GM19239 (cell line): ENCODE data around the gene CELSR1.

Experiments
- DNase-seq: peaks from one replicate; pipeline ENCODE4 v3.0.0; 2011; ENCODE audit warnings: low spot score; ENCODE audit not compliant: insufficient read length
- FAIRE-seq: peaks from 2 replicates; lab custom pipeline; 2011; peaks lifted over from hg19 to GRCh38; lab: Jason Lieb, UNC

The CELSR1 gene

DNA sequence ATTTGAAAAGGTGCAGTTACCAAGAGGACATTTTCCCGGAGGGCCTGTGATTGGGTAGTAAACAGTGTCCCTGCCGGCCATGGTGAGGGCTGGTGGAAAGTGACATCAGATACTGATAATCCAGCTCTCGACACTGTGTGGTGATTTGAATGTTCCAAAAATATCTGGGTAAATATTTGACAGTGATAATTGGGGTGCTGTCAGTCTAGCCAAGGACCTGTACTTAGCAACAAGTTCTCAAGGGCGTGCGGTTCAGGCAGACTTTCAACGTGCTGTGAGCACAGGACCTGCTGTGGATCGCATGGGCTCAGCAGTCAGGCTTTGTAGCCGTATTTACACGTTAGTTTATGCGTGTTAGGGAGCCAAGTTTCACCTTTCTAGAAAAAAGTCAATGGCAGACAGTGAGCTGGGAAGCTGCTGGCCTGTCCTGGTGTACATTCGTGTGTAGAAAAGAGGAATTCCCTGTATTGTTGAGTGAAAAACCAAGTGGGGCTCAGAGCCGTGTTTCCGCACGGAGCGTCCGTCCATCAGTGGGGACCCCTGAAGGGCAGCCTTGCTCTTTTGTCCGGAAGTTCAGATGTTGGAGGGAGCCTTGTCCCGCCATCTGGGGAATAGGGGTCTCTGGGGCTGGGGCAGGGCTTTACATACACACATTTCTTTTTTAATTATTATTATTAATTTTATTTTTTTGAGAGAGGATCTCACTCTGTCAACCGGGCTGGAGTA, 190.6 kb downstream of the CELSR1 start:
- FAIRE-seq, result no peak

DNA sequence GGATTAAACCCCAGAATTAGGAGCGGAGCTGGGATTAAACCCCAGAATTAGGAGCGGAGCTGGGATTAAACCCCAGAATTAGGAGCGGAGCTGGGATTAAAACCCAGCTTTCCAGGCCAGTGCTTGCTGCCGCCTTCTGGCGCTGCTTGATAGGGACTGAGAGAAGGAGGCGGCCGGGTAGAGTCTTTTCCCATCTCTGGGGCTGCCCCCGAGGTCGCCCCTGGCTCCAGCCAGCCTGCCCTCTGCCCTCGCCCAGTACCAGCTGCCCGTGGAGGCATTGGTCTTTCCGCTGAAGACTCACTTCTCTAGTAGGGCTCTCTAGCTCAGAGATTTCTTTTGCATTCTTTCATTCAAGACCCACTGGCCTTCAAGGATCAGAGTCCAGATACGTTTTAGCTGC, 196.7 kb downstream of the CELSR1 start:
- DNase-seq, result no peak
- no peak for FAIRE-seq

More for the DNA sequence above, 190.6 kb downstream of the CELSR1 start:
- DNase-seq, result no peak

DNA sequence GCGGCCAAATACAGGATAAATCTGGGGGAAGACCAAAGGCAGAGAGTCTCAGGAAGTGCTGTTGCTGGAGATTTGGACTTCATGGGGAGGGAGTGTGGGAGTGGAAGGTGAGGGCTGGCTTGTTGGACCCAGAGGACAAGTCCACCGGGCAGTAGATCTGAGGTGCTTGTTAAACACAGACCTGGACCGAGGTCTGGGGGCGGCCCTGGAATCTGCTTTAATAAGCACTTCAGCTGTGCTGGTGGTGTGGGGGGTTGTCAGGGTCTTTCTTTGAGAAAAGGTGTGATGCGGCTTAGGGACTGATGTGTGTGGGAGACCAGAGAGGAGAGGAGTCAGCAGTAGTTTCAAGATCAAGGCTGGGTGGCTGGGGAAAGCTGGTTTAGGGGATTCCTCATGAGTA, 197.5 kb downstream of the CELSR1 start:
- FAIRE-seq, result no peak
- DNase-seq, result no peak

DNA sequence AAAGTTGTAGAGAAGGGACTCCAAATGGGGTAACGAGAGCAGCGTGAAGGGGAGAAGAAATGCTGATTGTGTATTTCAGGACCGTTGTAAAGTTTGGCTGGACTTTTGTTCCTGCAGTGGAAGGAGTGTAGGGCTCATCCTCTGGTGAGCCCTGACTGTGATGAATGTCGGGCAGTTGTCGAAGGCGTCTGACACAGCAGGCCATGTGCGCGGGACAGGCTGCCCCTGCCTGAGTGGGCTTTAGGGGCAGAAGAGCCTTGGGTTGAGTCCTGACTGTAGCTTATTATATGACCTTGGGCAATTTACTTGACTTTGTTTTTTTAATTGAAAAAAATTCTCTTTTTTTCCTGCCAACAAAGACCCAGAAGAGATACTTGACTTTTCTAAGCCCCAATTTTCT, 198.8 kb downstream of the CELSR1 start:
- FAIRE-seq, result no peak
- no peak for DNase-seq

DNA sequence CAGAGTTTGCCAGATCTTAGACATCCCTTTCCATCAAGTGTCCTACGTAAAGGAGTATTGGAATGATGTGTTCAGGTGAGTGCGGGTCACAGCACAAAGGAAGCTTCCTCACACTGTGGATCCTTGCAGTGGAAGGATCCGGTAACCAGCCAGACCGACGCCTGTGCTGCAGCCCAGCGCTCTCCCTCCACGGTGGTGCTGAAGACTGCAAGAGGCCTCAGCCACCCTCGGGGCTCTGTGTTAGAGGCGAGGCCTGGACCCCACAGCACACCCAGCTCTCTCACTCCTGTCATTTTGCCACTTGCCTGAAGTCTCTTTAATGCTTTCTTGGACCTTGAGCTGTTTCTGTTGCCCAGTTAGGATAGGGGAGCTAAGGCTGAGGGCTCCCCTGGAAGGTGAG, 199.6 kb downstream of the CELSR1 start:
- DNase-seq (no peak), FAIRE-seq (no peak)

DNA sequence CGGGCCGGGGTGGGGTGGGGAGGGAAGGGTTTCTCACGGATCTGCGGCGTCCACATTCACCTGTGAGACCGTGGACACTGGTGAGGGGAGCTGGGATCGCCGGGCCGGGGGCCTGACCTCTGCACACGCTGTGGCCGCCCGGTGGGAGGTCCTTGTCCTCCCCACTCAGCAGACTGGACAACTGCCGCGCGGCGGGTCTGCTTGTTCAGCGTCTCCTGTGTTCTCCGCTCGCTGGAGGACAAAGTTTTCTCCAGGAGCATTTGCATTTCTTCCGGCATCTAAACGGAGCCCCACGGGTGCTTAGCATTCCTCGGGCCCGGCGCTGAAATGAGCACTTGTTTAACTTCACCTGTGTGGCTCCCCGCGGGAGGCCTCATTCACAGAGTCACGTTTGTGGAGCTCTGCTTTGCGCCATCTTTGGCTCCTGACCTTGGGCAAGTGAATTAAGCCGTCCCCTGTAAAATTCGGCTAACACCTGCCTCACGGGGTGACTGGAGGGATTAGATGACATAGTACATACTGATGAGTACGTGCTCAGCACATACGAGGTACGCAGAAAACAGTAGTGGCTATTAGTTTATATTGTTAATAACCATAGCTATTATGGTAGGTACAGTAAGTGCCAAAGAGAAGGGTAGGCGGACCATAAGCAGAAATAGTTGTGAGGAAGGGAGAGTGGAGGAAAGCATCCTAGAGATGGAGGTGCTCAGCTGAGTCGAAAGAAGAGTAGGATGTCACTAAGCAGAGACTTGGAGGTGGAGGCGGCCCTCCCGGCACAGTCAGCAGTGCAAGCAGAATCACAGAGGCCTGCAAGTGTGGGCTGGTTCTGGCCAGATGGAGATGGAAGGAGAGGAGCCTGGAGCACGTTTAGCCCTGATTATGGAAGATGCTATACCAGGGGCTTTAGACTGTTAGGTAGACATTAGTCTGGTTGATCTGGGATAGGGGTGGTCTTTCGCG, 201.0 kb downstream of the CELSR1 start:
- FAIRE-seq (peak; percentile 61), DNase-seq (no peak)

DNA sequence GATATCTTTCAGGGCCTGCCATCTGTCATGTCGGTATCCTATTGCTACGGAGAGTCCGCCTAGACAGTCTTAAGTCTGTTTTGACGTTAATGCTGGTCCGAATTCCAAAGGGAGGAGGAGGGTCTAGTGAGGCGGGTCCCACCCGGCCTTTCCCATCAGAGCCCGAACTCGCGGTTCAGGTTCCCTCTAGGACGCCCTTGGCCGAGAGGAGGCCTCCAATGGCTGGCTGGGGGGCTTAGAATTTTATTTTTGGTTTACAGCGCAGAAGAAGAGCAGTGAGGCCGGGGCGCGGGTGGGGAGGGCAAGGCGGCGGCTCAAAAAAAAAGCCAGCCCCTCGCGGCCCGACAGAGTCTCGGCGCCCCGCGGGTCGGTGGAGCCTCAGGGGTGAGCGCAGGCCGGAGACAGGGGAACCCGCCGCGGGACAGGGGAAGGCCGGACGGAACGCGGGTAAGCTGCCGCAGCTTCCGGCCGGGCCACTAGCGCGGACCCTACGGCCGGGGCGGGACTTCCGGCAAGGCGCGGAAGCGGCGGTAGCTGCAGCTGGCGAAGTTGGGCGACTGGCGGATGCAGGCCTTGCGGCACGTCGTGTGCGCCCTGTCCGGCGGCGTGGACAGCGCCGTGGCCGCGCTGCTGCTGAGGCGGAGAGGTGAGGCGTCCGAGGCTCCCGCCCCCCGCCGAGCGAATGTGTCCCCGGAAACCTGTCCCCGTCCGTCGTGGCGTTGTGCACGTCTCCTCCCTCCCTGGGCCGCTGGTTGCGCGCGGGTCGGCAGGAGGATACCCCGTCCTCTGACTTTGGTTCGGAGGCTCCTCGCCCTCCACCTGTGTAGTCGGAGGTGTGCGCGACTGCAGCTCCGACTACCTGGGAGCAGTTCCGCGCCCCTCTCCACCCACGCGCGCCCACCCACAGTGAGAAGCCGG, 202.0 kb downstream of the CELSR1 start, which contains the start of gene TRMU:
Gene TRMU, plus strand, starts transcription at position 514 of the 918 bp plus-strand sequence. Its CDS starts 51 bp downstream, at position 565.
- FAIRE-seq (peak; percentile 64), DNase-seq (peak; percentile 99)

DNA sequence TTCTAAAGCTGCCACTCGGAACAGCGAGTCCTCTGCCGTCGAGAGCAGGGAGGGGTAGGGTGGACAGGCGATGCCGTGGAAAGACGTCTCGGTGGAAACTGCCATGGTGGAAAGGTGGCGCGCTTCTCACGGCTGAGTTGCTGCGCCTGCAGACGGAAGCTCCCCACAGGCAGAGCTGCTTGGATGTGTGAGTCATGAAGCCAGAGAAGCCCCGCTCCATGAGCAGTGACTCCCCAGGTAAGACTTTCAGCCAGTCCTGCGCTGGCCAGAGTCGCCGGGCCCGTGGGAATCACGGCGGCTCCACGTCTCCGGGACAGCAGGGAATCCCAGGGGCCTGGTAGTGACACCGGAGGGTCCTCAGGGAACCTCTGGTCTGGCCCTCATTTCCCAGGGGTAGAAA, 205.9 kb downstream of the CELSR1 start:
- DNase-seq (no peak), FAIRE-seq (no peak)

DNA sequence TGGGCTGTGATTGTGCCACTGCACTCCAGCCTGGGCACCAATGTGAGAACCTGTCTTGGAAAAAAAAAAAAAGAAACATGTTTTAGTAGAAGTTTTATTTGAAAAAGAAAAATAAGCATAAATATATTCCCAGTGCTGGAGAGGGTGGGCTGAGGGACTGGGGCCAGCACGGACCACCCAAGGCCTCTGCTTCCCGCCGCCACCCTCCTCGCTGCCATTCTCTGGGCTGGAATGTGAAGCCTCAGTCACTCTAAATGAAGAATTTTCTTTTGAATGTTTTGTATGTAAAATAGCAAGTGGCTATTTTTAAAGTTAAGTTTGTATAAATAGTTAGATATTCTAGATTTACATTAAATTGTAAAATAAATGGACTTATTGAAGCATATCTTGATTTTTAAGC, 207.0 kb downstream of the CELSR1 start:
- FAIRE-seq (no peak), DNase-seq (no peak)

DNA sequence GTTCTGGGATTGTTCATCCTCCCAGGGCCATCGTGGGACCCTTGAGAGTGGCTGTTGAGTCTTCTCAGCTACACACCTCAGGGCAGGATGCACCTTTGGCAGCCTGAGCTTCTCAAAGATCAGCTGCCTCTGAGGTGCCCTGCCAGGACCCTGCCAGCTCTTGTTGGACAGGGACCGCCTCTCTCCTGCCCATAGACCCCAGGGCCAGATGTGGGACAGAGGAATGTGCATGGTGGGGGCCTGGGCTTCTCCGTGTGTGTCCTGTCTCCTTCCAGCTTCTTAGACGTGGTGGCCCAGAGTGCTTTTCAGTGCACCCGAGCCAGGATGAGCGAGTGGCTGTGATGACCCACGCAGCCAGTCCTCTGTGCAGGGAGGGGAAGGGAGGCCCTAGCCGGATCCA, 207.8 kb downstream of the CELSR1 start:
- FAIRE-seq (no peak), DNase-seq (no peak)

DNA sequence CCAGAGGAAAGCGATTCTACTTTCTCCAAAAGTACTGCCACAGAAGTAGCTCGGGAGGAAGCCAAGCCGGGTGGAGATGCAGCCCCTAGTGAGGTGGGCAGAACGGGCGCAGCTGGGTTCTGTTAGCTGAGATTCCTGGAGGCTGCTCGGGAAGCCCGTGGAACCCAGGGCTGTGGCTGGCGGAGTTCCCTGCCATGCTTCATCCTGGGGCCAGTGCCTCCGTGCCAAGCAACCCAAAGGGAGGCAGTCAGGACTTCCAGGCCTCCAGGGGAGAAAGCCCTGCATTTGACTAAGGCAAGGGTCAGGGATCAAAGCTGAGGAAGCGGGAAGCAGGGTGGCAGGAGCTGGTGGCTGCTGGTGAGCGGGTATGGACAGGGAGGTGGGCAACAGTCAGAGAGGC, 208.6 kb downstream of the CELSR1 start:
- DNase-seq (no peak), FAIRE-seq (no peak)

DNA sequence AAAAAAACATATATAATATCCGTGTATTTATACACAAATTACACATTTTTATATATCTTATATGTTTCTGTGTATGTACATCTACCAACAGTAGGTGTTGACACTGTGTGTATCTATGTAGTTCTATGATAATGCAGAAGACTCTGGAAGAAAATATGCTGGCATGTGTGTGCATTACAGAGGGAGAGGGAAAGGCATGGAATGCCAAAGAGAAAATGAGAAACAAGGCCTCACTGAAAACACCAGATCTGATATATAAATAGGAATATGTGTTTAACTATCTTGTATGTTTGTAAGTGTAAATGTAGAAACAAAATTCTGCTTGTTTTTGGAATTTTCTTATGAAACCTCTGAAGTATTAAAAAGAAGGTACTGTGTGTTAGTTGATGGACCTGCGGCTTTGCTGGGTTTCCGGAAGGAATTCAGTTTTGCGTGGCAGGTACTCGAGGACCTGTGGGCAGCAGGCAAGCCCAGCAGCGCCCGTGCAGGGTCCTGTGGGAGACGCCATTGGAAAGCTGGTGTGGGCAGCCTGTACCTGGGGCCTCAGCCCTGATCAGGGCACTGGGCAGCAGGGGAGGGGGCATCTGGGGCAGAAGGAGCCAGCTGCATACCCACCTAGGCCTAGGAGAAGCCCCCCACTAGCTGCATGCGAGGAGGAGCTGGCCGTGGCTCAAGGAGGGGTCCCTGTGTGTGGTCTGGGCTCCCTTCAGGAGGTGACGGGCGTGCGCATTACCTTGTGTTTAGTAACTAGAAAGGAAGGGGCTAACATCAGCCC, 209.5 kb downstream of the CELSR1 start:
- FAIRE-seq, result no peak

DNA sequence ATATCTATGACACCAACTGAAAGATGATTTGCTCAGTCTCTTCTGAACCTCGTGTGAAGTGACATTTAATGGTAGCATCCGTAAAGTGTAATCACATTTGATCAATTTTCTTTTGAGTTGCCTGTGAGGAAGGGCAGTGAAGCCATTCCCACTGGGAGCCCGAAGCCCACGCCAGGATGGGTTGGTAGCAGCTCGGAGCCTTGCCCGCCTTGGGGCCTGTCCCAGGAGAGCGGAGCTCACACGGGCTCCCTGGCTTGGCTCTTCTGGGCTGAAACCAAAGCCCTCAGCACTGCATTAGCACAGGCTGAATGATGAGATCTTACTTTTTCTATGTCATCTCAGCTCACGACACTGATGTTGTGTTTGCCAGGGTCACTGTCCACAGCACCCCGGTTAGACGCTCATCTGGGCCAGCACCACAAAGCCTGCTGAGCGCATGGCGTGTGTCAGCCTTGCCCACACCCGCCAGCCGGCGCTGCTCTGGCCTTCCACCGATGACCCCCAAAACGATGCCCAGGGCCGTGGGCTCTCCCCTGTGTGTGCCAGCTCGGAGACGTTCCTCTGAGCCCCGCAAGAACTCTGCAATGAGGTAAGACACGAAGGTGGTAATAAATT, 211.2 kb downstream of the CELSR1 start:
- FAIRE-seq (no peak), DNase-seq (no peak)

More for the DNA sequence above, 209.5 kb downstream of the CELSR1 start:
- DNase-seq, result no peak

DNA sequence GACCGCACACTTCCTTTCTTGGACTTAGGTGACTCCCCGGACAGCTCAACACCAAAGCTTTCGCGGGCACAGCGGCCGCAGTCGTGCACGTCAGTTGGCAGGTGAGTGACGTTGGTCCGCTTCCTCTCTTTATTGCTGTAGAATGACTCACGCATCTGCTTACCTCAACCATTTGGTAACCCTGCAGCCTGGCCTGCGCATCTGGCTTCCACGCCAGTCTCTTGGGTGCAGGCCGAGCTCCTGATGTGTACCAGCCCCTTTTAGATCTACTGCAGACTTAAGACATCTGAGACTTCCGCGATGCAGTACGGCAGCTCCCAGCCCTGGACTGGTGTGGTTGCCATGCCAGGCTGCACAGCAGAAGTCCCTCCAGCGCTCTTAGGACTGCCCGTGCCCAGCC, 214.3 kb downstream of the CELSR1 start:
- FAIRE-seq (no peak), DNase-seq (no peak)

DNA sequence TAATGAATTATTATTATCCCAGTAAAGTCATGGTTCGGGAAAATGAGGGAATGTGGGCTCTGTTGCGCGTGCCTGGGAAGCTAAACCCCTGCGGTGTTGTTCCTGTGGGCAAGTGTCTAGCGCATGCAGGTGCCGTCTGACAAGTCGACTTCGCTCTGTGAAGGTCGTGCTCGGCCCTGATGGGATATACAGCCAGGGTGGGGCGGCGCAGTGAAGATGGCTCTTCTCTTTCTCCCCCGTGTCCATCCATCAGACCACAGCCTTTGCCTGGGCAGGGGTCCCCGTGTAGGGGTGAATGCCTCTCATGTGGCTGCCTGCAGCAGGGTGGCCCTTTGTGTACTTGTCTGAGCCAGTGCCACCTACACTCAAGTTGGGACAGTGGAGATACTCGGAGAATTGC, 214.7 kb downstream of the CELSR1 start:
- no peak for FAIRE-seq

DNA sequence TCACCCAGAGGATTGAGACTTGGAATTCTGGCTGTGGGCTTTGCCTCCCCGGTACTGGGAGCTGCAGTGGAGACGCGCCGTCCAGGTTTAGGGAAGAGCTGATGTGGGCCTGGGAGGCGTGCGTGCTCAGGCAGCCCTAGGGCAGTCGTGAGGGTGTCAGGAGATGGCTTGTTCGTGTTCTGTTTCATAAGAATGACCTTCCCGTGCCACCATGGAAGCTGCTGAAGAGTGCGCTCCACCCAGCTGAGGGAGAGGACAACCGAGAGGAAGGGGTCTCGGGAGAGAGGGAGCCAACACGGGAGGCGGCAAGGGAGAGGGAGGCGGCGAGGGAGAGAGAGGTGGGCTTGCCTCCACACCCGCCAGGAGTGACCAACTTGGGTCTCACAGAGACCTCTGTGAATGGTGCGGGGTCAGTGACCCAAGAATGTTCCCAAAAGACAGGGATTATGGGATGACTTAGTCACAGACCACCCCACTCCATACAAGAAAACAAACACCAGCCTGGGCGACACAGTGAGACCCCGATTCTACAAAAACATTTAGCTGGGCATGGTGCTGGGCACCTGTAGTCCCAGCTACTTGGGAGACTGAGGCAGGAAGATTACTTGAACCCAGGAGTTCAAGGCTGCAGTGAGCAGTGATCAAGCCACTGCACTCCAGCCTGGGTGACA, 216.6 kb downstream of the CELSR1 start:
- FAIRE-seq, result no peak
- no peak for DNase-seq

More for the DNA sequence above, 214.7 kb downstream of the CELSR1 start:
- DNase-seq, result no peak

DNA sequence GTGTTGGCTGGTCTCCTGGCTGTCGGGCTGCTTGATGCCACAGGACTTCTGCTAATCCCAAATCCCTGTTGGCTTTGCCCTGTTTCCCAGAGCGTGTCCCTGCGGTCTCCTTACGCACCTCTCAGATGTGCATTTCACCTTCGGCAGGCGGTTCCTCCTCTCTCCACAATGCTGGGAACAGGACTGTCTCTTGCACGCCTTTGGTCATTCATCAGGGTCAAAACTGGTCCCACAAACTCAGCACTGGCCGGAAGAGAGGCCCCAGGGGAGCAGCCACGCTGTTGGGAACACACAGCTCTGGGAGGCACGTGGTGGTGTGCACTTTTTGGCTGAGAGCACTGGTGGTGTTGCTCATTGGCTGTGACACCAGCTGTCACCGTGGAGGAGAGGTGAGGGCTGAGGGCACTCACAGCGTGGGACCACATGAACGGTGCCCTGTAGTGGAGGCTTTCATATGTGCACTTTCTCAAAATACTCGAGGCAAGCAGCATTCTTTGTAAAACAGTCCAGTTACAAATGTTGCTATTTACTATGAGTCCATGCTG, 217.2 kb downstream of the CELSR1 start:
- DNase-seq (no peak), FAIRE-seq (no peak)

DNA sequence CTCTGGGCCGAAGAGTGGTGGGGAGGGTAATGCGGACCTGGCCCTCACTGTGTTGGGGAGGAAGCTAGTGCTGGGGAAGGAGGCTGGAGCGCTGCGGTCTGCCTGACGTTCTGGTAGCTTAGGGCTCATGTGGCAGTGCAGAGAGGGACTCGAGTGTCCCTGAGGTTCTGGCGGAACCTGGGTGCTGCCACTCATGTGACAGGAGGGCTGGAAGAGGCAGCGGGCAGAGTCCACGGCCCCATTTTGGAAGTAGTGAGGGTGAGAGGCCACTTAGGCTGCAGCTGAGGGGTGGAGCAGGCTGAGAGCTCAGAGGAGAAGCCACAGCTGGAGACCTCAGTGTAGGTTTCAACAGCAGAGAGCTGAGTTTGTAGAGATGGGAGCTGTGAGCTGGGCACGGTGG, 218.1 kb downstream of the CELSR1 start:
- FAIRE-seq, result no peak

More for the DNA sequence above, 218.1 kb downstream of the CELSR1 start:
- no peak for DNase-seq
